ENCODE data around the gene EFHC1.

The EFHC1 gene

DNA sequence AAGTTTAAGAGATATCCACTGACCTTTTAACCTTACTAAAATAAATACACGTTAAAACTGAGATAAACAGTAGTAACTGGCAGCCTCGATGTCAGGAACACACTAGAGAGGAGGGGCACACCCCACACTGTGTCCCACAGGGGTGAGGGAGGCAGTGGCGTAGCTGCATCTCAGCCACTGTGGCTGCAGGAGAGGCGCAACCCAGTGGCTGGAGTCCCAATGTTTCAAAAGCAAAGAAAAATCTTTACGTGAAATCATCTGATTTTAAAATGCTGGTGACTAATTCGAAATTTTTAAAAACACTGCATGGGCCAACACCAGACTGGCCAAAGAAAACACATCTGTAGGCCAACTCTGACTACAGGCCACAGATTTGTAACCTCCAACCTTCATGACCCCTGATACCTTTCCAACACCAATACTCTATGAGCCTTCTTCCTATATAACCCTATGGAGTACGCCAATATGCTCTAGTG is 102.0 kb downstream of the EFHC1 start:
- DNase-seq: no peak

DNA sequence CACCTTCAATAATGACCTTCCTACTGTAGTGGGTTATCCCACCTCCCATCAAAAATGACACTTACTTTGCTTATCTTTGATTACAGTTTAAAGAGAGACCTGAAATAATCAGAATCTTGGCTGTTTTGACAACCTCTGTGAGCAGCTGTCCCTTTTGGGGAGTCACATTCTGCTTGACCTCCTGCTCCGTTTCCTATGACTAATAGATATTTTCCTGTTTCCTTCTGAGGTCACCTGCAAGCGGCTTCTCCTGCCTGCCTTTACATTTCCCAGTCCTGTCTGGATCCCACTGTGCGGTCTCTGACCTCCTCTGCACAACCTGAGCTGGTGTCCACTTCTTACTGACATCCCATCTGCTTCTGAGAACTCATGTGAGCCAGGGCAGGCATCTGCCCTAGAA is 102.5 kb downstream of the EFHC1 start:
- no peak for DNase-seq

DNA sequence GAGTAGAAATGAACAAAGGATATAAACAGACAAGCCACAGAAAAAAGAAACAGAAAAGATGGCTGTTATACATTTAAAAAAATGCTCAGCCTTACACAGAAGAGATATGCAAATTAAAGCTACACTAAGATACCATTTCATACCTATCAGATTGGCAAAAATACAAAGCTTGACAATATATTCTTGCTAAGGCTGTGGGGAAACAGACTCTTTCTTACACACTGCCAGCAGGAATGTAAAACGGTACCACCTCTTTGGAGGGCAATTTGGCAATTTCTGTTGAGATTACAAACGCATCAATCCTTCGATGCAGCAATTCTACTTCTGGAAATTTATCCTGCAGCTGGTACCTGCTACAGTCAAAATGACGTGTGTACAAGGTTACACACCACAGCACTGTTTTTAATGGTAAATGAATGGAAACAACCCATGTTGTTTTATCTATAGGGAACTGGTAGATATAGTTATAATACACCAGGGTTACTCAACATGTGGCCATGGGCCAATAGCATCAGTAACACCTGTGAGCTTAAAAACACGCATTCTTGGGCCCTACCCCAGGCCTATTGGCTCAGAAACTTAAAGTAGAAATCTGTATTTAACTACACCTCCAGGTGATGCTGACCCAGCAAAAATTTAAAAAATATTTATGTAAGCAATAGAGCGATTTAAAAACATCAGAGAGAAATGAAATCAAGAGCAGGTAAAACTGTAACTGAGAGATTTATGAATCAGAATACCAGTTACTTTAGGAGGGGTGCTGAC is 103.4 kb downstream of the EFHC1 start:
- DNase-seq: no peak

DNA sequence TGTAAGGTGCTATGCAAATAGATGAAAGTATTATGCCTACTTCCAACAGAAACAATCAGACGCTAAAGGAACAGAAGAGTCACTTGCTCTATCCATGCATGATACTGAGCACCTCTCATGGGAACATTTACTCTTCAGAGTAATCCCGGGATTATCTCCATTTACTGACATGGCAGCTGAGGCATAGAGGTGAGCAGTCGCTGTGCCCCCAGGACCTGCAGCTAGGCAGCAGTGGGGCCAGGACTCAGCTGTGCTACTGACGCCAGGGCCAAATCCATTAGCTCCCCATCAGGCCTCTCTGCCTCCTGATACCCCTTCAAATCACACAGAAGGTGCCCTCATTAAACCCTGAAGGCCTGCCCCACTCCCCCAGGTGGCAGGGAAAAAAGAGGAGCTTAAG is 104.8 kb downstream of the EFHC1 start:
- no peak for DNase-seq

DNA sequence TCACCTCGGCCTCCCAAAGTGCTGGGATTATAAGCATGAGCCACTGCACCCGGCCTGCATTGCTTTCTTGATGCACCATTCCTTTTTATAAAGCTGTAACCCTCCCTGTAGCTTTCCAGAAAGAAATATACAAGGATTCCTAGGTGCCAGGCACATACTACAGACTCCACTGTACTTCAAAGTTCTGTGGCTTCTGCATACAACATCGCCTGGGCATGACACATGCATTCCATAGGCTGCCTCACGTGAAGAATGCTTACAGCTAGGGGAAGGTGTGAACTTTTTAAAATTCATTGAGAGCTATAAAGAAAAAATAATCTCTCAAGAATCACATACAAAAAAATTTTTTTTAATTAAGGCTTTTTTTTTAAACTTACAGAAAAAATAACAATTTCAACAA is 106.5 kb downstream of the EFHC1 start:
- no peak for DNase-seq

DNA sequence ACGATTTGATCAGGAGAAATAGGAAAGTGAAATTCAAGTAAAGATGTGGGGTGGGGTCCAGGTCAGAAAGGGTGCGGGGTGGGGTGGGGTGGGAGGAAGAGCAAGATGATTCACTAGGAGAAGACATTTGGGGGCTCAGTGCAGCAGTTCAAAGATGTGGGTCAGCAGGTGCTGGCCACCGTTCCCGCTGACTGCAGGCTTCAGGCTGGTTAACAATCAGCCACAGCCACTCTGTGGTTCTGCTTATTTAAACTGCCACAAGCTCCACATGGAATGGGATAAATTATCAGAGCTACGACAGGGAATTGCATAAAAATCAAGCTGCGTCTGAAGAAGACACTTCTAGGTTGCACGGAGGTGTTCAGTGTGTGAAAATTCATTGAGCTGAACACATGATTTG is 107.3 kb downstream of the EFHC1 start:
- DNase-seq: no peak

DNA sequence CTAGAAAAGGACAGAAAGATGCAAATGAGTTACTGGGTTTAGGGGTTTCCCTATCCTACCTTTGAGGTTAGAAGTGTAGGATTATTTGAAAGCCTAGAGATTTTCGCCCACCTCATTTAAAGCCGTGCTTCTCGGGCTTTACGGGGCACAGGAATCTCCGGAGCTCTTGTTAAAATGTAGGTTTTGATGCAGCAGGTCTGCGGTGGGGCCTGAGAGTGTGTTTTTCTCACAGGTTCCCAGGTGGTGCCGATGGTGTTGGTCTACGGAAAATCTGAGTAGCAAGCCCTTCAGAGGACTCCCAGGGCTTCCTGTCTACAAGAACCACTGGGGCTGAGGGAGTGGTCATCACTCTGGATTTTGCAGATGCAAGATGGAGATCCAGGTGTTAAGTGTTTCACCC is 109.2 kb downstream of the EFHC1 start:
- no peak for DNase-seq

DNA sequence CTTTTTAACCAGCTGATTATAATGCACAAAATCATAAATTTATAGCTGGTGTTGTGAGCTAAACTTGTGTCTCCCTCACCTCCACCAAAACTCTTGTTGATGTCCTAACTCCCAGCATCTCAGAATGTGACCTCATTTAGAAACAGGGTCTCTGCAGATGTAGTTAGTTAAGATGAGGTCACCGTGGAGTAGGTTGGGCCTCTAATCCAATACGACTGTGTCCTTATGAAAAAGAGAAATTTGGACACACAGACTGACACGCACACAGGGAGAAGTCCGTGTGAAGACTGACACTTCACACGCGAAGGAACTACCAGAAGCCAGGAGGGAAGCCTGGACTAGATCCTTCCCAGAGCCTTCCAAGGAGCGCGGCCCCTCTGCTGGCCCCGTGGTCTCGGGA is 110.2 kb downstream of the EFHC1 start:
- DNase-seq: no peak

DNA sequence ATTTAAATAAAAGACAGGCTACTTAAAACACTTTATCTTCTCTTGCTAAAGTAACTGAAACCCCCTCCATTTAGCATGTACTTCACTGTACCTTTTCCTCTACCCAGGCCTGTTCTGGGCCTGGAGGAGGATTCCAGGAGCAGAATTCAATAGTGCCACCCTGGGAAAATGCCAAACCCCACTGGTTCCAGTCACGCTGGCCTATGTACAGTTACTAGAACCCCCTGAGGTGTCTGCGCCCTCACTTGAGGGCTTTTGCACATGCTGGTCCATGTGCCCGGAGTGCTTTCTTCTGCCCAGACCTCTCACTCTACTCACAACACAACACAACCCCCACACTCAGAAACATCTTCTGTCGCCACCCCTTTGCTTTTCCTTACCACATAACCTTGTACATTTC is 111.3 kb downstream of the EFHC1 start:
- DNase-seq: no peak

DNA sequence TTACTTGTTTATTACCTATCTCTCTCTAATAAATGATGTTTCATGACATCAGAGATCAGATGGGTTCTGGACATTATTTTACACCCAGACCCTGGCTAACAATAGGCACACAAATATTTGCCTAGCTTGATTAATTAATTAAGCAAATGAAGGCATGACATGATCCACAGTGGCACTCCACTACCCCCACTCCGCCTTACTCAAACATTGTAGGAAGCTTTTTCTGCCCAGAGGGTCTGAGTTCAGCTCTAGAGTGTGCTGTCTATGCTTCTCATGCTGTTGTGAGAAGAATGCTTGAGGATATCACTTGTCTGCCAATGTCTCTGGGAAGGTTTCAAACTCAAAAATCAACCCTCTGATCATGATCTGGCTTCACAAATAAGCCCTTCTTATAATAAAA is 111.7 kb downstream of the EFHC1 start:
- DNase-seq: no peak

DNA sequence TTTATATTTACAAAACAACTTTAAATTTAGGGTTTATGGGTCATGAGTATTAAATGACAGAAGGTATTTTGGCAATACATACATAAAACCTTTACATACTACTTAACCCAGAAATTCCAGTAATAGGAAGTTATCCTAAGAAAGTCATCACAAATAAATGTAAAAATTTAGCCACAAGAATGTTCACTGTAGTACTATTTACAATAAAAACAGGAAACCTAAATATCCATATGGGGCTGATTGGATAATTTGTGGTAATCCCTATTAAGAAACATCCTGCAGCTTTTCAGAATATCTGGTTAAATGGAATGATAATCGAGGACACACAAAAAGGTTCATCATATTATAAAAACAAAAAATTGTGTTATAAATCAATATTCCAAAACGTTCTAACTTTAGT is 112.3 kb downstream of the EFHC1 start:
- DNase-seq: no peak

DNA sequence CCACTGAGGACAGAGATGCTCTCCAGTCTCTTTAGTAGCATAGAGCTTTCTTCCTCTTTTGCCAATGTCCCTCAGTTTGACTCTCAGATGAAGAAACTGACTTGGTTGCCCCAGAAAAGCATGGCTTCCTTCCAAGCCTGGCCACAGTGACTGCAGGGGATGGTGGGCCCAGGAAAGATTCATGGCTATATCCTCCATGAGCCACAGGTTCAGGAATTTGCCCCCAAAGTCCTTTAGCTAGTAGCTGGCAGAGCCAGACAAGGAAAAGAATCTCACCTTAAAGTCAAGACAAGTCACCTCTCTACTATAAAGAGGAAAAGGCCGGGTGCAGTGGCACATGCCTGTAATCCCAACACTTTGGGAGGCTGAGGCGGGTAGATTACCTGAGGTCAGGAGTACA is 113.3 kb downstream of the EFHC1 start:
- DNase-seq: no peak

DNA sequence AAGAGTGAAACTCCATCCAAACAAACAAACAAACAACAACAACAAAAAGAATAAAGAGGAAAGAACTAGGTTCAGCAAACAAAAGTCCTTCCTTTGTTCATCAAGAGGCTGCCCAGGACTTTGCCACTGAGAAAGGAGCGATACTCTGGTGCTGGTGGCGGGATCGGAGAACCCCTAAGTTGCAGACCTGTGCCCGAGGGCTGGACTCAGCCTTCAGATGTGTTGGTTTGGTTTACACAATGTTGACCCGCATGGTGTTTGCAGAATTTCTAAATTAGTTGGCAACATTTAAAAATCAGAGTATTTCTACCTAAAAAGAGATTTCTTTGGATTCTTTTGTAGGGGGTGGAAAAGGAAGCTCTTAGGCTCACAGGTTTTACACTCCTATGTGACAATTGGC is 114.2 kb downstream of the EFHC1 start:
- no peak for DNase-seq

DNA sequence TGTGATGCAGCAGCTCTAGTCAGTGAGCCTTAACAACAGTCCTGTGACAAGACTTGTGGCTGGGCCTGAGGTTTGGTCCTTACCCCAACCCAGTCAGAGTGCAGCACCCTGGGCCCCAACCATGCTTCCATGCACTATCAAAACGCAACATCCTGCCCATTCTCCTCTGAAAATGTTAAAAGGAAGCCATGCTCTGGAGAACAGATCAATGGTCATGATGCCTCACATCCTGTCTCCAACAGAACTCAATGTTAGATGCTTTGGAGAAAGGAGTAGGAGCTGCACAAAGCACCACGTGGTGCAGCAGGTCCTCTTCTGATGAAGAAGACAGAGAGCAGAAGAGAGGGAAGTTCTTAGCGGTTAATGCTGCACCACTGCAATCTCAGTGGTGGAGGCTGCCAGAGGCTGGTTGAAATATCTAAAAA is 114.8 kb downstream of the EFHC1 start:
- DNase-seq: no peak

DNA sequence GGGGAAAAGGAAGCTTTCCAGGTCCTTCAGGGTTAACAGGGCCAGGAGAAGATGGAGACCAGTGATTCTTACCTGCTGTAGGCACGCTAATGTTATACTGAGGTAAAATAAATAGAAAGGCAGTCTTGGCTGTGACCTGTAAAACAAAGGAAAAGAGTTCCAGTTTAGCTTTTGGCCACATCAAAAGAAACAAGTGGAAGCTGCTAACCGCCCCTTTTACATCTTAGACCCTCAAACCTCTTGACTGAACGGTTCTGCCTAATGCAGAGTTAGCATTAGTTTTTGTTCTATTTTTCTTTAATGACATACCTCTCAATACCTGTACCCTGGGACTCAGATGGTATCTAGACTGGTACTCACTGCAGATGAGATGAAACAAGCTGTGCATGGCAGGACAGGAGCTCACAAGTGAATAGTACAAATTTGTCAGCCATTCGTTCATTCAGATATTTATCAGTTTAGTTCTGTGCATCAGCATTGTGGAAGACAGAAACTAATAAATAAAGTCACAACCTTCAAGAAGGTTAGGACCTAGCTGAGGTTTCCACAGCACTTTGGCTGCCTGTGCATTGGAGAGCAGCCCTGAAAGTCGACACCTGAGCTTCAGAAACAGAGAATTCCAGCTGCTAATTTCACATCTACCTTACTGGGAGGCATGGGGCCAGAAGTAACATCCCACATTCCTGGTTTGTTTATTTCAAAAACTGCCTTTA is 115.7 kb downstream of the EFHC1 start:
- DNase-seq: no peak

DNA sequence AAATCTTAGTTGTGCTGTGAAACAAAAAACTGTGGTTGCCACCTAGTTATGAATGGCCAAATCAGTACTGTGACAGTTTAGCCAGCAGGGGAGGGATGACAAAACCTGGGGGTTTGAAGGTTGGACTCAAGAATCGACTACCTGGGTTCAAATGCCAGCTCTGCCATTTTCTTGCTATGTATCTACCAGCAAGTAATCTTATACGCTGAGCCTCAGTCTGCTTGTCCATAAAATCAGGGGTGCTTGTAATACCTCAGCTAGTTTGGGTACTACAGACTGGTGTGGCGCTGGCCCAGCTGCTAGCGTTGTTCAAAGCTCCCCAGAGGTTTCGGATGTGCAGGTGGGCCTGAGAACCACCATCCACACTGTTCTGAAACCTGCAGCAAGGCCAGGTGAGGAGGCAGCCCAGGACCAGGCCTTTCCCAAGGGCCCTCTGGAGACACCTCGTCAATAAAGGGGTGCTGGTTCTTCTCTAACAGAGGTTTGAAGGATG is 116.3 kb downstream of the EFHC1 start:
- DNase-seq: no peak

DNA sequence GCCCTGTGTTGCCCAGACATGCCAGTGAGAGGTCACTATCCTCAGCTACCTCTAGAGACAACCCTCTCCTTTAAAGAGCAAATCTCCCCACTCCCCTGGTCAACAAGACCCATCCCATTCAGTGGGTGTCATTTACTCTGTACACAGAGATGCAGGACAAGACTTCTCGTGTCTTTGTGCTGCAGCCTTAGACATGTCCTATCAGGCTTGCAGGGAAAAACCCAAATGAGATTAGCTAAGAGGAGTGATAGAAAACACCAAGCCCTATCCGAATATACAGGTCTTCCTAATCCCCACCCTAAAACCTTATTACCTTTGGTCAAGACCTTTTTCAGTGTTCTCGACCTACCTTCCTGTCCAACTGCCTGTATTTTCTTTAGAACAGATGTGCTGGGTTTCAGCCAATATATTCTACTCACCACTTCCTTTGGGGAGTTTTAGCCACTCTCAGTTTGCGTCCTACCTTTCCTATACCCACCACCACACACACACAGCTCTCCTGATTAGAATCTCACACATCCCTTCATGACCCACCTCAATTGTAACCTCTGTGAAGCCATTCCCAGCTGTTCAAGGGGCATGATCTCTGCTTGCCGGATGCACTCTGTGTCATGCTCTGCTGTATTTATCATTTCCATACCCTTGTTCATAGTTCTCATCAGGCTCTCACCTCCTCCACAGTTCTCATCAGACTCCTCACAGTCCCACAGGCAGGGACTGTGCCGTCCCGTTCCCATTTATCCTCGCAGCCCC is 117.0 kb downstream of the EFHC1 start:
- DNase-seq: no peak

DNA sequence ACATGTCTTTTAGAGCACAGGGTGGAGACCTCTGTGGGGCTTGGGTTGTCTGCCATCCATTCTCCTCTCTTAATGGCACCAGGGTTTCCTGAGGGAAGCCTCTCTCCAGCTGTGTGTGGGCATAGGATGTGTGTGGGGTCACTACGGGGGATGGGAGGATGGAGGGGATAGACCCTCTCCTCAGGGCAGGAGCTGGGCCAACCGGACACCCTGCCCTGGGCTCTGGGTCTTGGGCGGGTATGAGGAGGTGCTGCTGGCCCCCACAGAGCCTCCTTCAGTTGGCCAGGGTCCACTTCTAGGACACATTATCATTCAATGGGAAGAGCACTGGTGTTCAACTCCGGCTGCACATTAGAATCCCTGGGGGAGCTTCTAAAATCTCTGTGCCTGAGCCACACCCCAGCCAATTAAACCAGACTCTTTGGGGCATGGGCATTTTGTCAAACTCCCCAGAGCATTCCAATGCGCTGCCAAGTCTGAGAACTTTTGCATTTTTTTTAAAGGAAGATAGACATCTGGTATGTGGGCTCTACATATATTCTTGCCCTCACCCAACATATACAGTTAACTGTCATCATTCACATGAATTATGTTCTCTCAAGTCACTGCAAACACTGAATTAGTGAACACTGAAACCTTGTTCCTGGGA is 118.2 kb downstream of the EFHC1 start:
- DNase-seq: no peak

DNA sequence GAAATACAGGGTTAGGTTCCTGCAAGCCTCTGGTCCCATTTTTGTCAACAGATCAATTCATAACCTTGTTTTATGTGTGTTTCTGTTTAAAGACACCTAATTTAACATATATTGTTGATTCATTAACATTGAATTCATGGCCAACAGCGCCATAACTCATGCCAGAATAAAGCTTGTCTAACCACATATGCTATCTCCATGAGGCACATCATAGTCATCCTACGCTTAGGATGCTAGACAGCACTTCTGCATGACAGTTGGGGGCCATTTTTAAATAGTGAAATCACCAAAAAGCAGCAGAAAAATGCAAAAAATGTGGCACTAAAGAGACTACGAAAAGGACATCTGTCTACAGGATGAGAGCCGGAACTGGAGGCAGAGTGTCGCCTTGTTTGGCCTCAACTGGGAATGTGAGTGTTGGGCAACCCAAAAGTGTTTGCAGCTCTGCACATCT is 118.8 kb downstream of the EFHC1 start:
- DNase-seq: no peak

DNA sequence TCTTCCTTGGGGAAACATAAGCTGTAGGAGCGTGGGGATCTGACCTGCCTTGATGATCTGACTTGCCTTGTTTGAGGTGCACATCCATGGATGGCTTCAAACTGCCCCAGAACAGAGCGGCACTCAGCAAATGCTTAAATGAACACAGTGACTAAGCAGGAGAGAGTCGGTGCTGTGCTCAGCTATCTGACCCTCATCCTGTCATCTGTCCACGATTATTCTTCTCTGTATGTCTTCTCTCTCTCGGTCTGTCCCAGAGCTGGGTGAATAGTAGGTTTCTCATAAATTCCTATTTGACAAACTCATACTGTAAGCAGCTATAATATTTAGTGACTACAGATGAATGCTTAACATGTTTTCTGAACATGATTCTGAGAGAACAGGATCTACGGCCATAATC is 119.5 kb downstream of the EFHC1 start:
- DNase-seq: no peak

DNA sequence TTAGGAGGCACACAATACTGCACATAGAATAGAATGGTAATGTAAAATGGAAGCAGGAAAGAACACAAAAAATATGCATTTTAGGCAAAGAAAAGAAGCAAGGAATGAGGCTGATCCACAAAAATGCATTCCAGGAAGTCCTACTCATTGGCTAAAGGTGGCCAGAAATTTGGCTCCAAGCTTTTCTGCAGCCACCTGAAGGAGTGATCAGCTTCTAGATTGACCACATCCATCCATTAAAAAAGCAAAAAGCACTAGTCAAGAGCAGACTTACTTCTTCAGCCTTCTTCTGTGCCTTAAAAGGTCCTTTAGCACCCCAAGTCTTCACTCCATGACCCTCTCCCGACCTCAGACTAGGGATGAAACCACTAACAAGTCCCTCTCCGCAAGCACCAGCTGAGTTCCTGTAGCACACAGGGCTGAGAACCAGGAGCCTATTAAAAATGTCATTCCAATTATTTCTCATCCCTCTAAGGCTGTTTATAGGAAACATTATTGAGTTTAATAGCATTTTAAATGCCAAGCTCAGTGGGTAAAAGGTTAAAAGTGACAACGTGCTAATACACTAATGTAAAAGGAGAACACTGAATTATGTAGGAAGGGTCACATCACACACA is 120.3 kb downstream of the EFHC1 start:
- DNase-seq: no peak

DNA sequence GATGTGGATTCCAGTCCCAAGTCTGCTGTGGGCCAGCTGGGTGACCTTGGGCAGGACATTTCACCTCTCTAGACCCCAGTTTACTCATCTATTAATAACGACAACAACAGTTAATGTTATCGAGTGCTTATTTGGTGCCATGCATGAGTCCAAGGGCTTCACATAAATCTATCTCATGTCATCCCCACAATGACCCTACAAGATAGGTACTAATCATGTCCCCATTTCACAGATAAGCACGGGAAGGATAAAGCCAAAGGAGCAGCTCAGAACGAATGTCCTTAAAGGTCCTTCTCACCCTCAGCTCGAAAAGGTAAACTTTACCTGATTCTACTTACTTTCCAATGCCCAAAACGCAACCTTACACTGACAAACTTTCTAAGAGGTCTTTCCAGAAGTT is 121.0 kb downstream of the EFHC1 start:
- DNase-seq: no peak

DNA sequence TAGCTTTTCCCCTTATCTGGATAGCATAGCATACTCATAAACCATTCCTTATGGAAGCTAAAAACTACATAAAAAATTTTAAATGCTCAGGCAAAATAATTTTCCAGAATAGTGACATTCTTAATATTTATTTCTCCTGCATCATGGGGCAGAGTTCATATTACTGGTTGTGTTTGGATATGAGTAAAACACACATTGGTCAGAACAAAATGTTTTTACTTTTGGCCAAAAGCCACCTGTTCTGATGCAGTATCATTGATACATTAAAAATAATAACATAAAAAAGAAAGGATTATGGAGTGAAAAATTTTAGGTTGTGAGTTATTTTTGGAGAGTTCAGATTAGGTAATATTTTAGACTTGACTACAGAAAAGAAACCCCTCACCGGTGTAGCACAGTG is 123.1 kb downstream of the EFHC1 start:
- no peak for DNase-seq

Measured in CD4-positive, alpha-beta T cell treated with Interleukin-10 for 1 hour (primary cell).